K562 (cell line): ENCODE measurements around the gene PGAP2. TPM values are rescaled to one million over a fixed set of nuclear protein-coding genes. Genes with fewer than 3 reads are reported as not detected.

Source experiments
- ATAC-seq: fragments of 200-7000 bp; cut with Tn5 transposase; 3 replicates; pipeline ENCODE4 v1.9.1; 2020; ENCODE audit warnings: moderate library complexity
- BruUV-seq: library from RNA; stranded (reverse); fragments of 400-500 nt; replicated peaks from 2 replicates; lab custom pipeline; 2021; lab: Mats Ljungman, UMichigan
- CTCF ChIA-PET: fragments of 300-600 bp; formaldehyde crosslinking; extraction: SDS; loops from one replicate; lab custom pipeline; 2021; ENCODE audit warnings: low intra/inter-chr PET ratio; lab: Yijun Ruan, JAX
- POLR2A ChIA-PET: fragments of 300-600, 350-650 bp; sonication (Branson Sonifier 250); formaldehyde crosslinking; extraction: SDS; loops from one replicate; lab custom pipeline; 2021; ENCODE audit warnings: antibody characterized with exemption, inconsistent platforms; lab: Yijun Ruan, JAX
- DNase-seq, 4 experiments: peaks; one replicate each; pipeline versions ENCODE4 v3.0.0 to v3.0.0-alpha.2; 2011 to 2018; ENCODE audit warnings: low spot score in 3 of 4, mixed read lengths in 3 of 4; ENCODE audit errors: extremely low read depth in 1 of 4
- FAIRE-seq: peaks from 2 replicates; lab custom pipeline; 2011; peaks lifted over from hg19 to GRCh38; lab: Jason Lieb, UNC
- H2AFZ ChIP-seq: 2 replicates; pipeline ENCODE4 v1.6.0; 2011; ENCODE audit warnings: low read depth, low read length, control low read depth, inconsistent platforms
- H3K27ac ChIP-seq: fragments of 200-600 bp; 3 replicates; pipeline ENCODE4 v1.8.0; 2011; ENCODE audit warnings: low read depth, mild to moderate bottlenecking, control low read depth, inconsistent platforms, low read length, moderate library complexity, mixed read lengths; ENCODE audit errors: extremely low read depth
- H3K27me3 ChIP-seq, 2 experiments: fragments of 300-600 bp in 1 of 2; 2 replicates in 1 of 2; 3 replicates in 1 of 2; pipeline versions ENCODE4 v1.6.0 to v1.8.0; 2011; ENCODE audit warnings: inconsistent platforms in 2 of 2, low read length in 2 of 2, mild to moderate bottlenecking in 1 of 2, mixed read lengths in 1 of 2, moderate library complexity in 1 of 2; ENCODE audit not compliant: control insufficient read depth in 2 of 2, insufficient read depth in 2 of 2
- H3K36me3 ChIP-seq: fragments of 300-600 bp; 3 replicates; pipeline ENCODE4 v1.8.0; 2011; ENCODE audit warnings: mild to moderate bottlenecking, low read length, inconsistent platforms; ENCODE audit not compliant: control insufficient read depth, insufficient read depth
- H3K4me1 ChIP-seq, 2 experiments: fragments of 200-600 bp in 1 of 2; replicated peaks in 1 of 2; 2 replicates in 1 of 2; 3 replicates in 1 of 2; pipeline versions ENCODE4 v1.5.1 to v1.8.0; 2011; ENCODE audit warnings: inconsistent platforms in 2 of 2, low read length in 2 of 2, mild to moderate bottlenecking in 1 of 2, mixed read lengths in 1 of 2, moderate library complexity in 1 of 2; ENCODE audit not compliant: control insufficient read depth in 2 of 2, insufficient read depth in 2 of 2
- H3K4me2 ChIP-seq: 2 replicates; pipeline ENCODE4 v1.6.1; 2011; ENCODE audit warnings: low read length, control low read depth, inconsistent platforms, mixed read lengths; ENCODE audit not compliant: insufficient read depth
- H3K4me3 ChIP-seq: fragments of 200-600 bp; sonication (generic), shearing (Covaris generic); 2 replicates; pipeline ENCODE4 v1.5.1; 2016; ENCODE audit warnings: control low read depth, inconsistent platforms
- H3K79me2 ChIP-seq: fragments of 200-600 bp; 3 replicates; pipeline ENCODE4 v1.8.0; 2011; ENCODE audit warnings: low read length, inconsistent platforms; ENCODE audit not compliant: control insufficient read depth, insufficient read depth
- H3K9ac ChIP-seq, 2 experiments: 2 replicates each; pipeline versions ENCODE4 v1.6.0 to v1.6.1; 2011; ENCODE audit warnings: low read depth in 2 of 2, low read length in 2 of 2, control low read depth in 1 of 2, inconsistent platforms in 1 of 2, mild to moderate bottlenecking in 1 of 2, mixed read lengths in 1 of 2; ENCODE audit not compliant: insufficient read depth in 1 of 2
- H3K9me1 ChIP-seq: one replicate; pipeline ENCODE4 v1.6.0; 2011; ENCODE audit warnings: inconsistent platforms, mild to moderate bottlenecking, low read length, moderate library complexity; ENCODE audit not compliant: control insufficient read depth, insufficient read depth
- H3K9me3 ChIP-seq: replicated peaks from 2 replicates; pipeline ENCODE4 v1.5.1; 2011; ENCODE audit warnings: low read depth, low read length, inconsistent platforms; ENCODE audit not compliant: control insufficient read depth, insufficient read depth
- H4K20me1 ChIP-seq: replicated peaks from 2 replicates; pipeline ENCODE4 v1.6.1; 2011; ENCODE audit warnings: low read length, inconsistent platforms, mixed read lengths; ENCODE audit not compliant: control insufficient read depth, insufficient read depth
- CBFB ChIP-seq: sonication (generic); formaldehyde crosslinking; IDR thresholded peaks from 2 replicates; pipeline ENCODE4 v1.4.0; 2020; ENCODE audit warnings: mild to moderate bottlenecking, missing genetic modification reagents
- CEBPZ ChIP-seq: fragments of 150-350 bp; IDR thresholded peaks from 2 replicates; pipeline ENCODE4 v1.6.1; 2014; ENCODE audit warnings: low read depth, mild to moderate bottlenecking, low read length, borderline replicate concordance
- KLF13 ChIP-seq: fragments of 450-650 bp; IDR thresholded peaks from 2 replicates; pipeline ENCODE4 v1.6.1; 2016; ENCODE audit warnings: missing genetic modification characterization, low read depth, mild to moderate bottlenecking, missing compliant biosample characterization, moderate library complexity, borderline replicate concordance
- MEIS2 ChIP-seq: fragments of 450-650 bp; IDR thresholded peaks from 2 replicates; pipeline ENCODE4 v1.6.1; 2014; ENCODE audit warnings: mild to moderate bottlenecking; ENCODE audit not compliant: partially characterized antibody
- RBBP5 ChIP-seq: fragments of 200-600 bp; sonication (generic); IDR thresholded peaks from 2 replicates; pipeline ENCODE4 v1.6.1; 2012; ENCODE audit warnings: borderline replicate concordance, mild to moderate bottlenecking, low read length, control low read depth, inconsistent platforms; ENCODE audit not compliant: insufficient read depth, poor library complexity, severe bottlenecking
- ZNF12 ChIP-seq: sonication (generic); formaldehyde crosslinking; IDR thresholded peaks from 2 replicates; pipeline ENCODE4 v1.4.0; 2020; ENCODE audit warnings: mild to moderate bottlenecking, missing genetic modification reagents
- WGBS: fragments of 100-300 bp; shearing (Covaris generic); methylation state at CpG from one replicate; pipeline ENCODE4 v1.1.6; 2016; ENCODE audit warnings: low coverage, mixed read lengths; ENCODE audit not compliant: insufficient coverage; ENCODE audit errors: missing lambda C conversion rate; 5-methylcytosine and 5-hydroxymethylcytosine counted together
- in situ Hi-C: fragments of 300-500 bp; cut with MboI; formaldehyde crosslinking; loops from 4 replicates; pipeline ENCODE4 v1.15.0; 2018; ENCODE audit warnings: inconsistent platforms, mixed read lengths
- intact Hi-C: fragments of 100-400 bp; cut with micrococcal nuclease; formaldehyde crosslinking; loops from 2 replicates; pipeline ENCODE4 v1.14.2; 2022
- polyA plus RNA-seq, 8 experiments: library from polyadenylated mRNA; depleted of rRNA in 4 of 8; stranded (reverse) in 5 of 8; unstranded in 3 of 8; fragments of >200 nt; fragmentation: Nextera tagmentation in 2 of 8; fragmentation: Illumina TruSeq in 1 of 8; extraction: Ambion mirVana in 2 of 8; extraction: Trizol in 1 of 8; gene quantifications; 2 replicates each; pipeline versions ENCODE4 v1.2.1 to v1.2.3, GENCODE V29; 2011 to 2014; ENCODE audit warnings: inconsistent platforms in 1 of 8, missing spikeins in 1 of 8
- total RNA-seq, 7 experiments: library from RNA; depleted of rRNA in 6 of 7; stranded (reverse); fragments of >200 nt in 6 of 7; fragmentation: Illumina TruSeq in 2 of 7; extraction: Trizol in 2 of 7; gene quantifications; 2 replicates each; pipeline versions ENCODE4 v1.2.1 to v1.2.3, GENCODE V29; 2011 to 2021; ENCODE audit warnings: low replicate concordance in 1 of 7

The PGAP2 gene
- total and polyA plus RNA-seq, 9 of the 15 experiments (the other 6 are each of a cell fraction or from before 2014, with no cell fraction given): 17.9 to 47.2 (median 33.7) TPM

- TF ChIP-seq KLF13 (tag) (no peak), CEBPZ (no peak), MEIS2 (peak; percentile 87), ZNF12 (no peak)
These were observed 29.4 kb downstream of the PGAP2 start (continued) for GRCh38 chr11:3837793-3838192.

GRCh38 chr11:3838504-3838903, 30.1 kb downstream of the PGAP2 start:
- H3K4me2 ChIP-seq: peak overlapping the region; percentile 93
- H3K9me1 ChIP-seq: no peaks in the 10 kb centered on the region
- DNase-seq: no peak
- in situ Hi-C loops: no loop called here
- 0% methylated on average over 2 of the region's 2 CpGs for WGBS
- H2AFZ ChIP-seq: no peak overlapping the region
- H3K36me3 ChIP-seq: peaks cover 43% of the 10 kb centered on the region
- peak overlapping the region; percentile 86 for H3K27ac ChIP-seq
- TF ChIP-seq RBBP5 (peak; percentile 5), CBFB (CRISPR knock-in tag) (no peak)
- intact Hi-C loops: no loop called here
- CTCF ChIA-PET: no interaction called here
- peak overlapping the region; percentile 84 to 94; a peak in 3 of 4 replicates for H3K9ac ChIP-seq
- POLR2A ChIA-PET: interaction anchor here (0.6 to 2.7 kb wide), 5 partner anchors 13 to 105 kb away, joined by 3 to 18 read pairs (median 4); partner anchors contain the start of gene STIM1
- H3K79me2 ChIP-seq: peaks cover 77% of the 10 kb centered on the region
- peaks cover 4% of the 10 kb centered on the region; the same call in 1 of the 2 replicates for H4K20me1 ChIP-seq
- no peak for FAIRE-seq
- peaks cover 44 to 66% of the 10 kb centered on the region in 2 experiments for H3K4me1 ChIP-seq
- no peaks in the 10 kb centered on the region for H3K9me3 ChIP-seq
- BruUV-seq: no TSS peak
- peak overlapping the region; percentile 89 for H3K4me3 ChIP-seq
- ATAC-seq: no peak
- no peaks in the 10 kb centered on the region for H3K27me3 ChIP-seq
